ENCODE measurements around the gene SYTL3.

DNA sequence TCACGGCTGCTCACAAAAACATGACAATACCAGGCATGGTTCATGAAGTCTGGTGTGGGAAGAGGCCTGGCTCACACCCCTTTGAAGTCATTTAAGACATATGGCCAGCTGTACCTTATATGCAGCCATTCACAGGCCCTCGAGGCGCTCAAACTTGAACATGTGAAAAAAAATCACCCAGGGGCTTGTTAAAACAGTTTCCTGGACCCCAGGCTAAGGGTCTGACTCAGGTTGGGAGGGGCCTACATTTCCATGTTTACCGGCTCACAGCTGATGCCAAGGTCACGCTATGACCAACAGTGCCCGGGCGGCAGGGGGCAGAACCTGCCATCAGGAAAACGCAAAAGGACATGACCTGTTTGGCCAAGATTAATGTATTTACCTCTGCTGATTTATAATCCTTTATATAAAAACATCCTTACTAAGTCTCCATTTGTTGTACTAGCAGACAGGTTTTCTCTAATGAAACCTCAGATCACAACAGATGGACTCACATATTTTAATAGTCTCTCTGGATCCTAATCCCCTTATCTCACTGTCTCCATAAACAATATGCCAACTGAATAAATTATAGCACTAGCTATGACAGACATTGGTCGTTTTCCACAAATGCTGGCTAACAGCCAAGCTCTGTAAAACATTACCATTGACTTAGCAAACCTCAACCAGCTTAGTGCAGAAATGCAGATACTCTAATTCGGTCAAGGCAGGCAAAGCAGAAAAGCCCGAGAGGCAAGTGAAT, 149.4 kb downstream of the SYTL3 start:
- no peak for TF ChIP-seq EZH2phosphoT487 (IDR thresholded peaks at IDR 0.05; ENCODE audit: borderline replicate concordance)
- TF ChIP-seq, protein P1, sequence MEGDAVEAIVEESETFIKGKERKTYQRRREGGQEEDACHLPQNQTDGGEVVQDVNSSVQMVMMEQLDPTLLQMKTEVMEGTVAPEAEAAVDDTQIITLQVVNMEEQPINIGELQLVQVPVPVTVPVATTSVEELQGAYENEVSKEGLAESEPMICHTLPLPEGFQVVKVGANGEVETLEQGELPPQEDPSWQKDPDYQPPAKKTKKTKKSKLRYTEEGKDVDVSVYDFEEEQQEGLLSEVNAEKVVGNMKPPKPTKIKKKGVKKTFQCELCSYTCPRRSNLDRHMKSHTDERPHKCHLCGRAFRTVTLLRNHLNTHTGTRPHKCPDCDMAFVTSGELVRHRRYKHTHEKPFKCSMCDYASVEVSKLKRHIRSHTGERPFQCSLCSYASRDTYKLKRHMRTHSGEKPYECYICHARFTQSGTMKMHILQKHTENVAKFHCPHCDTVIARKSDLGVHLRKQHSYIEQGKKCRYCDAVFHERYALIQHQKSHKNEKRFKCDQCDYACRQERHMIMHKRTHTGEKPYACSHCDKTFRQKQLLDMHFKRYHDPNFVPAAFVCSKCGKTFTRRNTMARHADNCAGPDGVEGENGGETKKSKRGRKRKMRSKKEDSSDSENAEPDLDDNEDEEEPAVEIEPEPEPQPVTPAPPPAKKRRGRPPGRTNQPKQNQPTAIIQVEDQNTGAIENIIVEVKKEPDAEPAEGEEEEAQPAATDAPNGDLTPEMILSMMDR (conservative IDR thresholded peaks at IDR 0.05; ENCODE audit: low read length): no peak
